Amniotic stem cell (primary cell): ENCODE results near the gene PUDP.
"Not testable (repeated sequence)": the region's sequence is repeated elsewhere in the genome, so short reads cannot be mapped to it uniquely, and the experiment has no call there.

Experiments used
- DNase-seq: peaks from one replicate; lab custom pipeline; 2025; lab: John Stamatoyannopoulos, UW

Gene PUDP

GRCh38 chrX:7026365-7026764 is 121.6 kb downstream of the PUDP start:
- DNase-seq, result not testable (repeated sequence)

- no peak for DNase-seq
These were observed 122.5 kb downstream of the PUDP start for GRCh38 chrX:7025471-7025870.

- no peak for DNase-seq
These were observed 123.1 kb downstream of the PUDP start for GRCh38 chrX:7024850-7025249.

GRCh38 chrX:7022996-7023395 is 125.0 kb downstream of the PUDP start:
- not testable (repeated sequence) for DNase-seq

GRCh38 chrX:7021991-7022390 is 126.0 kb downstream of the PUDP start:
- no peak for DNase-seq

GRCh38 chrX:7019555-7019954 is 128.4 kb downstream of the PUDP start:
- DNase-seq, result no peak

GRCh38 chrX:7012262-7012834 is 135.6 kb downstream of the PUDP start:
- peak; percentile 11 for DNase-seq

- not testable (repeated sequence) for DNase-seq
These were observed 137.1 kb downstream of the PUDP start for GRCh38 chrX:7010897-7011296.

GRCh38 chrX:7007328-7007727 is 140.6 kb downstream of the PUDP start:
- not testable (repeated sequence) for DNase-seq
